ENCODE results near the gene CTNNA1.
A peak's percentile ranks its signal among the peaks of the same experiment; 100 is the strongest.
"Not testable (repeated sequence)": the region's sequence is repeated elsewhere in the genome, so short reads cannot be mapped to it uniquely, and the experiment has no call there.

Gene CTNNA1, protein sequence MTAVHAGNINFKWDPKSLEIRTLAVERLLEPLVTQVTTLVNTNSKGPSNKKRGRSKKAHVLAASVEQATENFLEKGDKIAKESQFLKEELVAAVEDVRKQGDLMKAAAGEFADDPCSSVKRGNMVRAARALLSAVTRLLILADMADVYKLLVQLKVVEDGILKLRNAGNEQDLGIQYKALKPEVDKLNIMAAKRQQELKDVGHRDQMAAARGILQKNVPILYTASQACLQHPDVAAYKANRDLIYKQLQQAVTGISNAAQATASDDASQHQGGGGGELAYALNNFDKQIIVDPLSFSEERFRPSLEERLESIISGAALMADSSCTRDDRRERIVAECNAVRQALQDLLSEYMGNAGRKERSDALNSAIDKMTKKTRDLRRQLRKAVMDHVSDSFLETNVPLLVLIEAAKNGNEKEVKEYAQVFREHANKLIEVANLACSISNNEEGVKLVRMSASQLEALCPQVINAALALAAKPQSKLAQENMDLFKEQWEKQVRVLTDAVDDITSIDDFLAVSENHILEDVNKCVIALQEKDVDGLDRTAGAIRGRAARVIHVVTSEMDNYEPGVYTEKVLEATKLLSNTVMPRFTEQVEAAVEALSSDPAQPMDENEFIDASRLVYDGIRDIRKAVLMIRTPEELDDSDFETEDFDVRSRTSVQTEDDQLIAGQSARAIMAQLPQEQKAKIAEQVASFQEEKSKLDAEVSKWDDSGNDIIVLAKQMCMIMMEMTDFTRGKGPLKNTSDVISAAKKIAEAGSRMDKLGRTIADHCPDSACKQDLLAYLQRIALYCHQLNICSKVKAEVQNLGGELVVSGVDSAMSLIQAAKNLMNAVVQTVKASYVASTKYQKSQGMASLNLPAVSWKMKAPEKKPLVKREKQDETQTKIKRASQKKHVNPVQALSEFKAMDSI

GRCh38 chr5:138752951-138753793 lies at the start of gene CTNNA1:
CTNNA1 (plus strand) TSS chr5:138753425; CDS start chr5:138781925, 28,500 bp downstream.
- peak; percentile 15 for DNase-seq (ENCODE audit: low read depth, low spot score)

DNA sequence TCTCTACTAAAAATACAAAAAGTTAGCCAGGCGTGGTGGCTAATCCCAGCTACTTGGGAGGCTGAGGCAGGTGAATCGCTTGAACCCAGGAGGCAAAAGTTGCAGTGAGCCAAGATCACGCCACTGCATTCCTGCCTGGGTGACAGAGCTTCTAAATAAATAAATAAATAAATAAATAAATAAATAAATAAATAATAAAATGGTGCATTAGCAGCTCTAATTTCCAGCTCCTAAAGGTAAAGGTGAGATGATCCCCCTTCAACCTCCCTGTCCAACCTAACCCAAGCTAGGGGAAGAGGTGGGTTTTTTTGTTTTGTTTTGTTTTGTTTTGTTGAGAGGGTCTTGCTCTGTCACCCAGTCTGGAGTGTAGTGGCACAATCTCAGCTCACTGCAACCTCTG lies 49.4 kb upstream of the CTNNA1 start:
- DNase-seq (ENCODE audit: low read depth, low spot score), result not testable (repeated sequence)

DNA sequence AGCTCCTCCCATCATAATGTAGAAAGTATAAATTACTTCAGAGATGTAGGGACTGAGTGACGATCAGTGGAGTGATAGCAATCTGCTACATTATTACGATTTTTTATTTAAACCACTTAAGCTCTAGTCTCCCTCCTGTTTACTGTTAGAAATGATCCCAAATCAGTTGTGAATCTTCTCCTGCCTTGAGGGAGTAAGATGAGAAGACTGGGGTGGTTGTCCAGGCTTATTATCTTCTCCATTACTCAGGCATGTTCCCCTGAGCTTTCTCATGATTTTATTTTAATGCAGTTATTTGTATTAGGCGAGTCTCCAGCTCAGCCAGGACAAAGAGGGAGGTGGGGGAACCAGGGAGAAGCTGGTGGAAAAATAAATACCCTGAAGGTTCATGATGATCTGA lies 48.2 kb upstream of the CTNNA1 start:
- DNase-seq (ENCODE audit: low read depth, low spot score), result no peak

GRCh38 chr5:138705567-138705966 lies 47.7 kb upstream of the CTNNA1 start:
- no peak for DNase-seq (ENCODE audit: low read depth, low spot score)

DNA sequence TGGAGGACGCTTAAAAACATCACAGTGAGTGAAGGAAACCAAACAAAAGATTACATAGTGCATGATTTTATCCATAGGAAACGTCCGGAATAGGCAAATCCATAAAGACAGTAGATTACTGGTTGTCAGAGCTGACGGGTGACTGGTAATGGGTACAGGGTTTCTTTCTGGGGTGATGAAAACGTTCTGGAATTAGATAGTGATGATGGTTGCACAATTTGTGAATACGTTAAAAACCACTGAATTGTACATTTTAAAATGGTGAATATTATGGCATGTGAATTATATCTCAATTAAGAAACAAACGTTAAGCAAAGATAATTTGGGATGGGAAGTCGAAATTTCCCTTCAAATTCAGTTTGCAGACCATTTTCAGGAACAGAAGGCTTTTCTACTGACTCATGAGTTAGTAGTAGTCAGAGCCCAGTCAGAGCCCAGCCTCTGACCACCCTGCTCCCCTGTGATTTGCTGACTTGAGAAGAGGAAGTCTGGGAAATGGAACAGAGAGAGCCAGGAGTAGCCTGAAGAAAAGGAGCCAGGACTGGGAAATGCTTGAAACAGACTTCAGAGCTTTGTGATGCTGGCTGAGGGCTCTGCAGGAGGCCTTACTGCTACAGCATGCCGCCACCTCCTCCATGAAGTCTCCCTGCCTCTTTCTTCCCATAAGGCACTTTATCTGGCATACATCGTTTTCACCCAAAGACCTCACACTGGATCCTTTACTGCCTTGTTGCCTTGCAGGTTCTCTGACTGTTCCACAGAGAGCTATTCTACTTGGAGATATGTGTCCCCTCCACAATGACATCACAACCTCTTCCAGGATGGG lies 46.4 kb upstream of the CTNNA1 start:
- no peak for DNase-seq (ENCODE audit: low read depth, low spot score)

DNA sequence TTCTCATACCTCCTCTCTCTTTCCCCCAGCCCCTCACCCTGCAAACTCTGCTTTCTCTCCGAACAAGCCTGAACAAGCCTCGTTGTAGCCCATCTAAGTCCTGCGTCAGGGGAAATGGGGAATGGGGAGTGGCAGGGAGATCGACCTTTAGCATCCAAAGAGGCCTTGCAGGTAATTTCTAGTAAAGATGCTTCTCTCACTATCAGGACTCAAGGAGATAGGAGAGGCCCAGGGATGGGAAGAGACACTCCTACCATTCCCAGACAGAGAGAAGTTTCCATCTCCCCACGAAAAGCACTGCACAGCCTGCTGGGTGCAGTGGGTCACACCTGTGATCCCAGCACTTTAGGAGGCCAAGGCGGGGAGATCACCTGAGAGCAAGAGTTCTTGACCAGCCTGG lies 44.4 kb upstream of the CTNNA1 start:
- DNase-seq (ENCODE audit: low read depth, low spot score), result no peak

- no peak for DNase-seq (ENCODE audit: low read depth, low spot score)
Observed at GRCh38 chr5:138709202-138709601, 44.0 kb upstream of the CTNNA1 start.

- DNase-seq (ENCODE audit: low read depth, low spot score), result no peak
Observed at GRCh38 chr5:138711087-138711486, 42.1 kb upstream of the CTNNA1 start.

DNA sequence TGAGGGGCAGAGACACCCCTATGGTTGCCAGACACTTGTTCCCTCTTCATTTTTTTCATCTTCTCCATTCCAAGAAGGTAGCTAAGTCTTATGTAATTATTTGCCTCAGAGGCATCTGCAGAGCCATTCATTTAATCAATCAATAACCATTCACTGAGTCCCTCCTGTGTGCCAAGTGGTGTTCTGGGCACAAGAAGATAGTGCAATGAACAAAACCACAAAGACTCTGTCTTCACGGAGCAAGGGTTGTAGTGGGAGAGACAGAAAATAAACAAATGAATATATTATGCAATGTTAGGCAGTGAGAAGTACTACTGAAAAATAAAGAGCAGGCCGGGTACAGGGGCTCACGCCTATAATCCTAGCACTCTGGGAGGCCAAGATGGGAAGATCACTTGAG lies 41.4 kb upstream of the CTNNA1 start:
- DNase-seq (ENCODE audit: low read depth, low spot score), result no peak

DNA sequence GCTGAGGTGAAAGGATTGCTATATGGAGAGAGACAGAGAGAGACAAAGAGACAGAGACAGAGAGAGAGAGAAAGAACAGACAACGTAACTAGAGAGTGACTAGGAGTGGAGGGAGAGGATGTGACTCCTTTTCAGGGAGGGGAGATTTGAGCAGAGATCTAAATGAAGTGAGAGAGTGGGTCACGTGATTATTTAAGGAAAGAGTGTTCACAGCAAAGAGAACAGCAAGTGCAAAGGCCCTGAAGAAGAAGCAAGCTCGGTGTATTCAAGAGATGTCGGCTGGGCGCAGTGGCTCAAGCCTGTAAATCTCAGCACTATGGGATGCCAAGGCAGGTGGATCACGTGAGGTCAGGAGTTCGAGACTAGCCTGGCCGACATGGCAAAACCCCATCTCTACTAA lies 40.9 kb upstream of the CTNNA1 start:
- DNase-seq (ENCODE audit: low read depth, low spot score), result no peak

GRCh38 chr5:138712791-138713190 lies 40.4 kb upstream of the CTNNA1 start:
- no peak for DNase-seq (ENCODE audit: low read depth, low spot score)

DNA sequence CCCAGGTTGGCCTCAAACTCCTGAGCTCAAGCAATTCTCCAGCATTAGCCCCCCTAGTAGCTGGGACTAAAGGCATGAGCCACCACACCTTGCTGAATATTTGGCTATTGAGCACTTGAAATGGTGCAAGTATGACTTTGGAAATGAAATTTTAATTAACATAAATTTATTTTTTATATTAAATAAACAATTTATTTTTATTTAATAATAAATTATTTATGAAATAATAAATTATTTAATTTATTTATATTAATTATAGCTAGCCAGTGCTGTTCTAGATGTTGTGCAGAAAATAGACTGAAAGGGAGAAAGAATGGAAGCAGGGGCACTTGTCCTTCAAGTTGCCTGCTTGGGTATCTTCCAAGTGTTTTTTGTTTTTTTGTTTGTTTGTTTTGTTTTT lies 40.0 kb upstream of the CTNNA1 start:
- DNase-seq (ENCODE audit: low read depth, low spot score), result no peak

GRCh38 chr5:138714694-138715093 lies 38.5 kb upstream of the CTNNA1 start:
- no peak for DNase-seq (ENCODE audit: low read depth, low spot score)

DNA sequence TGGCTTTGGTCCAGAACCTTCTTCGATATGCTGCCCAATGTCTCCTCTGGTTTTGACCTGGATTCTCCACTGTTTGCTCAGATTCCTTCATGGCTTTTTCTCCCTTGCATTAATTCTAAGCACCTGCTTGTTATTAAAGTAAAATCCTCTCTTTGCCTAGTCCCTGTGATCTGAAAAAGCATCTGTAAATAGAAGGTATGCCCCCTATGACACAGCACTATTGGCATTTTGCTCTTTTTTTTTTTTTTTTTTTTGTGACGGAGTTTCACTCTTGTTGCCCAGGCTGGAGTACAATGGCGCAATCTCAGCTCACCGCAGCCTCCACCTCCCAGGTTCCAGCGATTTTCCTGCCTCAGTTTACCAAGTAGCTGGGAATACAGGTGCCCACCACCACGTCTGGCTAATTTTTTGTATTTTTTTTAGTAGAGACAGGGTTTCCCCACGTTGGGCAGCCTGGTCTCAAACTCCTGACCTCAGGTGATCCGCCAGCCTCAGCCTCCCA lies 37.2 kb upstream of the CTNNA1 start:
- not testable (repeated sequence) for DNase-seq (ENCODE audit: low read depth, low spot score)

DNA sequence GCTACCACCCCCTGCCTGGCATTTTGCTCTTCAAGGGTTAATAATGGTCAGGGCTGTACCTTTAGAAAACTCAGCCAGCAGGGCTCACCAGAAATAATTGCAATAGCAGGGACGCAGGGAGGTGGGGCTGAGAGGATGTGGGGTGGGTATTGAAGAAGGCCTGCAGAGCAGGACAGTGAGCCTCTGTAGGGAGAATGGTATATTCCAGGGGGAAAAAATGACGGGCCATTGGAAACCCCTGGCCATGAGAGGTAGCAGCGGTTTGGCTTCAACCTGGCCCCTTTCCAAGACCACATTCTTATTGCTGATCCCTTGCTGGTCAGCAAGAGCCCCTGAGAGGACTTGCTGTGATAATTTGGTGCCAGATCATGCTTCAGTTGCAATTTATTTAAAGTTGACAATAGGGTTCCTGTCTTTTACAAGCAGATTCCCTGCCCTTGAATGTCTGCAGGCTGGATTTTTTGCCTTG lies 36.7 kb upstream of the CTNNA1 start:
- DNase-seq (ENCODE audit: low read depth, low spot score), result no peak

DNA sequence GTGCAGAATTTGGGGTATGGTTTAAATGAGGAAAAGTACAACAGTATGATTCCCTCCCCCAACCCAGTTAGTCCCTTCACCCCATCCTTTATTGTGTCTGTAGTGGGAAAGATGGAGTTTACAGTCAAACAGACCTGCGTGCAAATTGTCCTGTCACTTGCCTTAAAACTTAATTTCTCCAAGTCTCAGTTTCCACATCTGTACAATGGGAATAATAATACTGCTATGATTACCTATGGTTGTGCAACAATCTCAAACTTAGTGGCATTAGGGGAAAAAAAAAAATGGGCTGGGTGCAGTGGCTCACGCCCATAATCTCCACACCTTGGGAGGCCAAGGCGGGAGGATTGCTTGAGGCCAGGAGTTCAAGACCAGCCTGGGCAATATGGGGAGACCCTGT lies 35.8 kb upstream of the CTNNA1 start:
- DNase-seq (ENCODE audit: low read depth, low spot score), result no peak

- DNase-seq (ENCODE audit: low read depth, low spot score), result no peak
Observed at GRCh38 chr5:138719811-138720210, 33.4 kb upstream of the CTNNA1 start.

DNA sequence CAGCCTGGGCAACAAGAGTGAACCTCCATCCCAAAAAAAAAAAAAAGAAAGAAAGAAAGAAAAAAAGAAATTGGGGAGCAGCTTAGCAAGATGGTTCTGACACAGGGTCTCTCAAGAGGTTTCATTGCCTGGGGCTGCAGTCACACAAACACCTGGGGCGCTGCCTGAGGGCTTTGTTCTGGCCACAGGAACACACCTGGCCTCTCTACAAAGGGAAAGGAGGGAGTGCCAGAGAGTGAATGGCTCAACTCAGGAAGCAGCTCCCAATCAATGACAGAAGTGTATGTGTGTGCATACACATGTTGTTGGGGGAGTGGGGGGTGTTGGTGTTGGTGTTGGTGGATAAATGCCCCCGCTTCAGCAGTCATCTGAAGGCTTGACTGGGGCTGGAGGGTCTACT lies 32.4 kb upstream of the CTNNA1 start:
- no peak for DNase-seq (ENCODE audit: low read depth, low spot score)

- DNase-seq (ENCODE audit: low read depth, low spot score), result no peak
Observed at GRCh38 chr5:138721979-138722378, 31.2 kb upstream of the CTNNA1 start.

- DNase-seq (ENCODE audit: low read depth, low spot score), result no peak
Observed at GRCh38 chr5:138722544-138723177, 30.6 kb upstream of the CTNNA1 start.

Measured in activated CD4-positive, CD25-positive, alpha-beta regulatory T cell treated with anti-CD3 and anti-CD28 coated beads, Interleukin-2, amount 50 U/mL, for 16 hours (primary cell).